ENCODE measurements around the gene RAPGEF2. TPM values are rescaled to one million over a fixed set of nuclear protein-coding genes. Genes with fewer than 3 reads are reported as not detected.
A peak's percentile ranks its signal among the peaks of the same experiment; 100 is the strongest.

Gene RAPGEF2
- total and polyA plus RNA-seq, 2 of the 8 experiments (the other 6 are each of a cell fraction or from before 2014, with no cell fraction given) = 24.4 to 48.6 TPM

GRCh38 chr4:159383562-159383931 lies 280.7 kb downstream of the RAPGEF2 start (continued):
- TF ChIP-seq RXRA (IDR thresholded peaks at IDR 0.05; ENCODE audit: insufficient read depth, low read depth, low read length) = peak; percentile 96; the same call in 1 of the 2 replicates
- TF ChIP-seq, protein P1, sequence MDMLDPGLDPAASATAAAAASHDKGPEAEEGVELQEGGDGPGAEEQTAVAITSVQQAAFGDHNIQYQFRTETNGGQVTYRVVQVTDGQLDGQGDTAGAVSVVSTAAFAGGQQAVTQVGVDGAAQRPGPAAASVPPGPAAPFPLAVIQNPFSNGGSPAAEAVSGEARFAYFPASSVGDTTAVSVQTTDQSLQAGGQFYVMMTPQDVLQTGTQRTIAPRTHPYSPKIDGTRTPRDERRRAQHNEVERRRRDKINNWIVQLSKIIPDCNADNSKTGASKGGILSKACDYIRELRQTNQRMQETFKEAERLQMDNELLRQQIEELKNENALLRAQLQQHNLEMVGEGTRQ (IDR thresholded peaks at IDR 0.05; ENCODE audit: low read length) = no peak
- TF ChIP-seq HDAC6 (IDR thresholded peaks at IDR 0.05; ENCODE audit: low read depth, low read length) = no peak
- TF ChIP-seq CHD1 (IDR thresholded peaks at IDR 0.05; ENCODE audit: low read depth, low read length) = no peak
- peak; percentile 94 for TF ChIP-seq NANOG (IDR thresholded peaks at IDR 0.05; ENCODE audit: insufficient read depth, low read depth, low read length, poor library complexity, severe bottlenecking)
- TF ChIP-seq KDM1A (IDR thresholded peaks at IDR 0.05; ENCODE audit: borderline replicate concordance, low read length) = no peak
- TF ChIP-seq E2F6 (IDR thresholded peaks at IDR 0.05) = no peak
- TF ChIP-seq POLR2A (IDR thresholded peaks at IDR 0.05; ENCODE audit: control extremely low read depth in 1 of 2, low read depth in 2 of 2, low read length in 2 of 2) = no peak
- TF ChIP-seq PHF8 (conservative IDR thresholded peaks at IDR 0.05; ENCODE audit: low read depth, low read length) = no peak
- no peak for TF ChIP-seq NRF1 (IDR thresholded peaks at IDR 0.05; ENCODE audit: low read depth, low read length)
- TF ChIP-seq JUN (IDR thresholded peaks at IDR 0.05; ENCODE audit: low read depth, low read length) = no peak
- no peak for TF ChIP-seq RBBP5 (IDR thresholded peaks at IDR 0.05; ENCODE audit: borderline replicate concordance, low read depth, low read length)
- TF ChIP-seq RNF2 (IDR thresholded peaks at IDR 0.05; ENCODE audit: borderline replicate concordance, low read depth, low read length, missing control alignments, poor library complexity, severe bottlenecking) = no peak
- no peak for TF ChIP-seq KDM4A (IDR thresholded peaks at IDR 0.05; ENCODE audit: low read depth, low read length, severe bottlenecking)
- TF ChIP-seq FOSL1 (IDR thresholded peaks at IDR 0.05; ENCODE audit: insufficient read depth, low read depth, low read length) = no peak
- peak; percentile 72; the same call in 1 of the 2 replicates for TF ChIP-seq SP1 (IDR thresholded peaks at IDR 0.05; ENCODE audit: low read depth, low read length)
- no peak for TF ChIP-seq BACH1 (IDR thresholded peaks at IDR 0.05; ENCODE audit: low read length)

Measured in H1 (cell line).